Smooth muscle cell (in vitro differentiated cells): Measurements from ENCODE around the gene SGK1. TPM values are rescaled to one million over a fixed set of nuclear protein-coding genes. Genes with fewer than 3 reads are reported as not detected.

Experiments used
- DNase-seq: peaks from one replicate; lab custom pipeline; 2025; ENCODE audit not compliant: unreplicated experiment; lab: John Stamatoyannopoulos, UW
- H2AFZ ChIP-seq: fragments of 200-600 bp; sonication (generic); 2 replicates; pipeline ENCODE4 v1.6.0; 2016; ENCODE audit warnings: antibody characterized with exemption, low read depth, mild to moderate bottlenecking
- H3F3A ChIP-seq: fragments of 200-600 bp; sonication (generic); 2 replicates; pipeline ENCODE4 v1.6.0; 2017; ENCODE audit warnings: antibody characterized with exemption, low read depth
- H3K27ac ChIP-seq: fragments of 200-600 bp; sonication (generic); 2 replicates; pipeline ENCODE4 v1.5.1; 2016; ENCODE audit warnings: low read depth, mild to moderate bottlenecking
- H3K27me3 ChIP-seq: fragments of 200-600 bp; sonication (generic); 2 replicates; pipeline ENCODE4 v1.6.1; 2016; ENCODE audit warnings: low read depth, mild to moderate bottlenecking
- H3K36me3 ChIP-seq: fragments of 200-600 bp; sonication (generic); 2 replicates; pipeline ENCODE4 v1.5.1; 2016; ENCODE audit warnings: low read depth
- H3K4me1 ChIP-seq: fragments of 200-600 bp; sonication (generic); 2 replicates; pipeline ENCODE4 v1.5.1; 2016; ENCODE audit warnings: low read depth
- H3K4me2 ChIP-seq: fragments of 200-600 bp; sonication (generic); 2 replicates; pipeline ENCODE4 v1.6.0; 2016; ENCODE audit warnings: mild to moderate bottlenecking
- H3K4me3 ChIP-seq: fragments of 200-600 bp; sonication (generic); 2 replicates; pipeline ENCODE4 v1.5.1; 2016; ENCODE audit warnings: mild to moderate bottlenecking
- H3K79me2 ChIP-seq: fragments of 200-600 bp; sonication (generic); 2 replicates; pipeline ENCODE4 v1.6.0; 2016; ENCODE audit warnings: low read depth, mild to moderate bottlenecking
- H3K9ac ChIP-seq: fragments of 200-600 bp; sonication (generic); 2 replicates; pipeline ENCODE4 v1.6.0; 2016; ENCODE audit warnings: low read depth
- H3K9me3 ChIP-seq: fragments of 200-600 bp; sonication (generic); replicated peaks from 2 replicates; pipeline ENCODE4 v1.5.1; 2016; ENCODE audit warnings: low read depth
- H4K20me1 ChIP-seq: fragments of 200-600 bp; sonication (generic); 2 replicates; pipeline ENCODE4 v1.6.0; 2016; ENCODE audit warnings: low read depth
- CTCF ChIP-seq: fragments of 200-600 bp; sonication (generic); IDR thresholded peaks from 2 replicates; pipeline ENCODE4 v1.5.1; 2017; ENCODE audit warnings: borderline replicate concordance, mild to moderate bottlenecking, antibody characterized with exemption; ENCODE audit not compliant: insufficient read depth, poor library complexity, severe bottlenecking
- WGBS: methylation state at CpG from one replicate; pipeline ENCODE4 v1.1.7; 2016; ENCODE audit warnings: low lambda C conversion rate; 5-methylcytosine and 5-hydroxymethylcytosine counted together
- polyA plus RNA-seq: library from polyadenylated mRNA; unstranded; fragments of >200 nt; fragmentation: Nextera tagmentation; extraction: Ambion mirVana; gene quantifications from 2 replicates; pipeline ENCODE4 v1.2.1, GENCODE V29; 2016
- total RNA-seq: library from RNA; depleted of rRNA; stranded (reverse); fragments of >200 nt; gene quantifications from 2 replicates; pipeline ENCODE4 v1.2.3, GENCODE V29; 2014

SGK1 gene
- total and polyA plus RNA-seq, 2 experiments from 2014 or later, result 18.9 to 109 TPM

- Histone ChIP-seq H2AFZ (no peak overlapping the region), H3K4me1 (no peaks in the 10 kb centered on the region), H3K27me3 (no peaks in the 10 kb centered on the region), H3K4me2 (no peak overlapping the region), H3K4me3 (no peak overlapping the region), H3K9me3 (no peaks in the 10 kb centered on the region), H3K79me2 (no peaks in the 10 kb centered on the region), H3K9ac (no peak overlapping the region), H4K20me1 (no peaks in the 10 kb centered on the region), H3K27ac (no peak overlapping the region), H3K36me3 (no peaks in the 10 kb centered on the region), H3F3A (no peaks in the 10 kb centered on the region)
- no peak for TF ChIP-seq CTCF
- no peak for DNase-seq
- WGBS, result 71% methylated on average over 8 of the region's 8 CpGs
Measured at GRCh38 chr6:134152767-134153485, 165.0 kb downstream of the SGK1 start.

GRCh38 chr6:134148566-134148965, 169.3 kb downstream of the SGK1 start:
- H3K79me2 ChIP-seq, result no peaks in the 10 kb centered on the region
- WGBS, result 82% methylated on average over 2 of the region's 2 CpGs
- no peak overlapping the region for H3K4me3 ChIP-seq
- H4K20me1 ChIP-seq, result no peaks in the 10 kb centered on the region
- H3K27me3 ChIP-seq, result no peaks in the 10 kb centered on the region
- no peaks in the 10 kb centered on the region for H3K36me3 ChIP-seq
- TF ChIP-seq CTCF, result no peak
- no peak overlapping the region for H3K4me2 ChIP-seq
- no peak overlapping the region for H3K9ac ChIP-seq
- H3K4me1 ChIP-seq, result peaks cover 11% of the 10 kb centered on the region
- H3K9me3 ChIP-seq, result no peaks in the 10 kb centered on the region
- no peak overlapping the region for H2AFZ ChIP-seq
- no peak overlapping the region for H3K27ac ChIP-seq
- no peak for DNase-seq
- no peaks in the 10 kb centered on the region for H3F3A ChIP-seq

- no peak for TF ChIP-seq CTCF
- Histone ChIP-seq H3K4me3 (no peak overlapping the region), H3K4me2 (no peak overlapping the region), H3K27ac (no peak overlapping the region), H3K9me3 (no peaks in the 10 kb centered on the region), H3F3A (no peaks in the 10 kb centered on the region), H3K79me2 (no peaks in the 10 kb centered on the region), H3K9ac (no peak overlapping the region), H3K4me1 (peaks cover 11% of the 10 kb centered on the region), H2AFZ (no peak overlapping the region), H4K20me1 (no peaks in the 10 kb centered on the region), H3K36me3 (no peaks in the 10 kb centered on the region), H3K27me3 (no peaks in the 10 kb centered on the region)
- 96% methylated on average over 9 of the region's 9 CpGs for WGBS
- DNase-seq, result no peak
Measured at GRCh38 chr6:134147034-134147533, 170.8 kb downstream of the SGK1 start.
